IMR-90 (cell line): ENCODE results near the gene CHAF1B. TPM values are rescaled to one million over a fixed set of nuclear protein-coding genes. Genes with fewer than 3 reads are reported as not detected.
A peak's percentile ranks its signal among the peaks of the same experiment; 100 is the strongest.

Source experiments
- ATAC-seq: fragments of 200-7000 bp; cut with Tn5 transposase; 2 replicates; pipeline ENCODE4 v1.9.1; 2020; ENCODE audit warnings: low read depth, mild to moderate bottlenecking, moderate library complexity
- BruUV-seq: library from RNA; stranded (reverse); fragments of 400-500 nt; replicated peaks from 2 replicates; lab custom pipeline; 2021; lab: Mats Ljungman, UMichigan
- CTCF ChIA-PET: fragments of 300-600 bp; formaldehyde crosslinking; extraction: SDS; loops from one replicate; lab custom pipeline; 2021; ENCODE audit warnings: antibody characterized with exemption; lab: Yijun Ruan, JAX
- POLR2A ChIA-PET: fragments of 300-600 bp; sonication (Branson Sonifier 250); formaldehyde crosslinking; loops from one replicate; lab custom pipeline; 2022; ENCODE audit warnings: antibody characterized with exemption; ENCODE audit not compliant: unreplicated experiment; lab: Charles Lee
- DNase-seq: peaks from one replicate; pipeline ENCODE4 v3.0.0; 2013
- H2AFZ ChIP-seq: replicated peaks from 2 replicates; pipeline ENCODE3; 2013; ENCODE audit warnings: low read length, mild to moderate bottlenecking; ENCODE audit not compliant: poor library complexity
- H2AK5ac ChIP-seq: 2 replicates; pipeline ENCODE4 v1.6.1; 2013; ENCODE audit warnings: low read depth, low read length, inconsistent platforms
- H2AK9ac ChIP-seq: replicated peaks from 2 replicates; pipeline ENCODE3; 2013; ENCODE audit warnings: mild to moderate bottlenecking, low read depth, low read length, moderate library complexity; ENCODE audit not compliant: poor library complexity
- H2BK120ac ChIP-seq: 2 replicates; pipeline ENCODE4 v1.6.1; 2013; ENCODE audit warnings: low read depth, low read length, inconsistent platforms
- H2BK15ac ChIP-seq: 3 replicates; pipeline ENCODE4 v1.6.1; 2013; ENCODE audit warnings: low read depth, low read length, inconsistent platforms
- H2BK20ac ChIP-seq: 2 replicates; pipeline ENCODE4 v1.6.1; 2013; ENCODE audit warnings: low read depth, mild to moderate bottlenecking, inconsistent platforms, low read length, moderate library complexity
- H2BK5ac ChIP-seq: 2 replicates; pipeline ENCODE4 v1.6.1; 2013; ENCODE audit warnings: mild to moderate bottlenecking, low read depth, low read length, inconsistent platforms; ENCODE audit not compliant: poor library complexity, severe bottlenecking
- H3K14ac ChIP-seq: replicated peaks from 2 replicates; pipeline ENCODE4 v1.6.1; 2013; ENCODE audit warnings: low read depth, low read length, inconsistent platforms
- H3K18ac ChIP-seq: 2 replicates; pipeline ENCODE4 v1.6.1; 2013; ENCODE audit warnings: low read depth, low read length, control low read depth
- H3K23ac ChIP-seq: 2 replicates; pipeline ENCODE4 v1.6.1; 2013; ENCODE audit warnings: low read depth, low read length, inconsistent platforms
- H3K27ac ChIP-seq: 2 replicates; pipeline ENCODE4 v1.5.1; 2013; ENCODE audit warnings: mild to moderate bottlenecking, control low read depth, low read length; ENCODE audit not compliant: insufficient read depth
- H3K27me3 ChIP-seq: 2 replicates; pipeline ENCODE4 v1.6.1; 2013; ENCODE audit warnings: low read length; ENCODE audit not compliant: control insufficient read depth, insufficient read depth
- H3K36me3 ChIP-seq: 2 replicates; pipeline ENCODE4 v1.6.1; 2013; ENCODE audit warnings: low read length, mixed read lengths; ENCODE audit not compliant: control insufficient read depth, insufficient read depth
- H3K4ac ChIP-seq: 2 replicates; pipeline ENCODE4 v1.6.1; 2013; ENCODE audit warnings: low read depth, low read length, inconsistent platforms
- H3K4me1 ChIP-seq: 2 replicates; pipeline ENCODE4 v1.6.1; 2013; ENCODE audit warnings: low read length, mixed read lengths; ENCODE audit not compliant: control insufficient read depth, insufficient read depth
- H3K4me2 ChIP-seq: 2 replicates; pipeline ENCODE4 v1.6.1; 2013; ENCODE audit warnings: low read depth, mild to moderate bottlenecking, control low read depth, low read length, moderate library complexity
- H3K4me3 ChIP-seq: 2 replicates; pipeline ENCODE4 v1.5.1; 2013; ENCODE audit warnings: low read depth, mild to moderate bottlenecking, control low read depth, low read length, moderate library complexity; ENCODE audit not compliant: insufficient read depth
- H3K56ac ChIP-seq: 2 replicates; pipeline ENCODE4 v1.6.1; 2013; ENCODE audit warnings: low read length, inconsistent platforms; ENCODE audit not compliant: insufficient read depth; ENCODE audit errors: extremely low read depth
- H3K79me1 ChIP-seq, 2 experiments: 2 replicates each; pipeline ENCODE4 v1.6.1; 2013; ENCODE audit warnings: low read length in 2 of 2, inconsistent platforms in 1 of 2, low read depth in 1 of 2
- H3K9ac ChIP-seq: 2 replicates; pipeline ENCODE4 v1.6.1; 2013; ENCODE audit warnings: low read depth, low read length, control low read depth
- H3K9me1 ChIP-seq: 2 replicates; pipeline ENCODE4 v1.6.1; 2013; ENCODE audit warnings: low read length, inconsistent platforms; ENCODE audit not compliant: insufficient read depth
- H3K9me3 ChIP-seq: 2 replicates; pipeline ENCODE4 v1.6.1; 2013; ENCODE audit warnings: low read length; ENCODE audit not compliant: control insufficient read depth, insufficient read depth
- H4K20me1 ChIP-seq: 2 replicates; pipeline ENCODE4 v1.6.1; 2013; ENCODE audit warnings: low read length, inconsistent platforms; ENCODE audit not compliant: insufficient read depth
- H4K5ac ChIP-seq: 2 replicates; pipeline ENCODE4 v1.6.1; 2013; ENCODE audit warnings: mild to moderate bottlenecking, low read depth, low read length, control low read depth
- H4K8ac ChIP-seq, 2 experiments: 2 replicates each; pipeline ENCODE4 v1.6.1; 2013; ENCODE audit warnings: low read depth in 2 of 2, low read length in 2 of 2, control low read depth in 1 of 2, inconsistent platforms in 1 of 2
- H4K91ac ChIP-seq: 2 replicates; pipeline ENCODE4 v1.6.1; 2013; ENCODE audit warnings: low read depth, low read length, inconsistent platforms; ENCODE audit not compliant: insufficient read depth
- BHLHE40 ChIP-seq: fragments of 150-350 bp; IDR thresholded peaks from 2 replicates; pipeline ENCODE4 v1.6.1; 2016; ENCODE audit warnings: mild to moderate bottlenecking, low read depth, low read length
- CEBPB ChIP-seq: IDR thresholded peaks from 2 replicates; pipeline ENCODE4 v1.6.1; 2012; ENCODE audit warnings: low read depth, low read length, improper control_type of control experiment
- CHD1 ChIP-seq: IDR thresholded peaks from 2 replicates; pipeline ENCODE4 v1.6.1; 2012; ENCODE audit warnings: low read depth, low read length, improper control_type of control experiment
- CTCF ChIP-seq: conservative IDR thresholded peaks from 2 replicates; pipeline ENCODE4 v1.5.1; 2012; ENCODE audit warnings: mild to moderate bottlenecking, low read depth, low read length, improper control_type of control experiment
- ELK1 ChIP-seq: fragments of 150-350 bp; IDR thresholded peaks from 2 replicates; pipeline ENCODE4 v1.6.1; 2016; ENCODE audit warnings: low read depth, mild to moderate bottlenecking, low read length, moderate library complexity, borderline replicate concordance
- MAFK ChIP-seq: IDR thresholded peaks from 2 replicates; pipeline ENCODE4 v1.6.1; 2012; ENCODE audit warnings: low read depth, low read length, improper control_type of control experiment
- RCOR1 ChIP-seq: IDR thresholded peaks from 2 replicates; pipeline ENCODE4 v1.6.1; 2012; ENCODE audit warnings: mild to moderate bottlenecking, low read length, improper control_type of control experiment; ENCODE audit not compliant: insufficient replicate concordance
- USF2 ChIP-seq: fragments of 150-350 bp; IDR thresholded peaks from 2 replicates; pipeline ENCODE4 v1.6.1; 2017; ENCODE audit warnings: mild to moderate bottlenecking, antibody characterized with exemption, low read length, low read depth
- WGBS, 2 experiments: methylation state at CpG; one replicate each; pipeline versions ENCODE4 v1.1.5 to v1.1.7; 2013; ENCODE audit warnings: missing lambda C conversion rate in 2 of 2; ENCODE audit not compliant: insufficient read length in 1 of 2; ENCODE audit errors: extremely low coverage in 2 of 2; 5-methylcytosine and 5-hydroxymethylcytosine counted together
- dilution Hi-C: fragments of 300-500 bp; cut with HindIII; formaldehyde crosslinking; loops from one replicate; pipeline ENCODE4 v1.14.3; 2018; ENCODE audit warnings: low sequenced_read_pairs; ENCODE audit not compliant: unreplicated experiment
- in situ Hi-C: fragments of 300-500 bp; cut with MboI; formaldehyde crosslinking; loops from 3 replicates; pipeline ENCODE4 v1.14.3; 2019; ENCODE audit warnings: low sequenced_read_pairs, inconsistent platforms, mixed read lengths
- intact Hi-C: fragments of 100-400 bp; cut with micrococcal nuclease; formaldehyde crosslinking; loops from 2 replicates; pipeline ENCODE4 v1.10.0; 2022
- polyA plus RNA-seq, 3 experiments: library from polyadenylated mRNA; depleted of rRNA; stranded (reverse); fragments of >200 nt; gene quantifications; 2 replicates each; pipeline ENCODE4 v1.2.3, GENCODE V29; 2012; ENCODE audit warnings: low replicate concordance in 1 of 3
- total RNA-seq: library from RNA; depleted of rRNA; stranded (reverse); fragments of >200 nt; gene quantifications from 2 replicates; pipeline ENCODE4 v1.2.3, GENCODE V29; 2012

Gene CHAF1B
- total and polyA plus RNA-seq, 2 of the 4 experiments (the other 2 are of a cell fraction), result 4.5 to 6.4 TPM

- TF ChIP-seq USF2, result peak; percentile 70
These were observed 44.9 kb downstream of the CHAF1B start (continued) for GRCh38 chr21:36429947-36430546.

- Histone ChIP-seq H4K20me1 (no peaks in the 10 kb centered on the region), H4K5ac (peak overlapping the region; percentile 51), H3K36me3 (no peaks in the 10 kb centered on the region), H3K4me3 (no peak overlapping the region; the same call in 1 of the 2 replicates), H3K79me1 (peaks cover 3 to 8% of the 10 kb centered on the region in 2 experiments), H3K4ac (peak overlapping the region; percentile 81), H3K9me3 (no peaks in the 10 kb centered on the region), H4K91ac (peak overlapping the region; percentile 71), H3K14ac (peak overlapping the region; percentile 68), H3K9ac (peak overlapping the region; percentile 19; the same call in 1 of the 2 replicates), H3K27me3 (no peaks in the 10 kb centered on the region), H2BK120ac (peak overlapping the region; percentile 80), H3K4me2 (peak overlapping the region; percentile 60), H2AFZ (no peak overlapping the region), H4K8ac (peak overlapping the region; percentile 76 to 91), H3K18ac (peak overlapping the region; percentile 48), H2BK15ac (peak overlapping the region; percentile 93; the same call in 2 of the 3 replicates), H2AK9ac (no peak overlapping the region), H2BK5ac (peak overlapping the region; percentile 33), H2AK5ac (peak overlapping the region; percentile 77), H3K4me1 (peaks cover 16% of the 10 kb centered on the region), H3K56ac (no peak overlapping the region), H3K23ac (peak overlapping the region; percentile 25; the same call in 1 of the 2 replicates), H3K27ac (peak overlapping the region; percentile 34; the same call in 1 of the 2 replicates), H2BK20ac (peak overlapping the region; percentile 68), H3K9me1 (peaks cover 12% of the 10 kb centered on the region)
- in situ Hi-C loops (no loop called here), dilution Hi-C loops (no loop called here), intact Hi-C loops (no loop called here)
- ATAC-seq, result no peak
- no TSS peak for BruUV-seq
- no peak for DNase-seq
- CTCF ChIA-PET, result no interaction called here
- POLR2A ChIA-PET, result no interaction called here
- WGBS, 2 experiments, result 100% methylated on average over 1 of the region's 4 CpGs; no CpG with 5 or more reads in 1 of the 2 experiments
- TF ChIP-seq RCOR1 (no peak), ELK1 (no peak), CTCF (no peak), MAFK (no peak), BHLHE40 (no peak), CHD1 (no peak), CEBPB (no peak)
These were observed 45.6 kb downstream of the CHAF1B start for GRCh38 chr21:36430841-36431240.
